ENCODE measurements around the gene MUC5AC.
"Not testable (repeated sequence)": the region's sequence is repeated elsewhere in the genome, so short reads cannot be mapped to it uniquely, and the experiment has no call there.

Gene MUC5AC

GRCh38 chr11:1162491-1163311, 4.9 kb downstream of the MUC5AC start:
- no peak for DNase-seq (ENCODE audit: low spot score)

- no peak for DNase-seq (ENCODE audit: low spot score)
Observed at GRCh38 chr11:1163321-1163910, 5.7 kb downstream of the MUC5AC start.

DNA sequence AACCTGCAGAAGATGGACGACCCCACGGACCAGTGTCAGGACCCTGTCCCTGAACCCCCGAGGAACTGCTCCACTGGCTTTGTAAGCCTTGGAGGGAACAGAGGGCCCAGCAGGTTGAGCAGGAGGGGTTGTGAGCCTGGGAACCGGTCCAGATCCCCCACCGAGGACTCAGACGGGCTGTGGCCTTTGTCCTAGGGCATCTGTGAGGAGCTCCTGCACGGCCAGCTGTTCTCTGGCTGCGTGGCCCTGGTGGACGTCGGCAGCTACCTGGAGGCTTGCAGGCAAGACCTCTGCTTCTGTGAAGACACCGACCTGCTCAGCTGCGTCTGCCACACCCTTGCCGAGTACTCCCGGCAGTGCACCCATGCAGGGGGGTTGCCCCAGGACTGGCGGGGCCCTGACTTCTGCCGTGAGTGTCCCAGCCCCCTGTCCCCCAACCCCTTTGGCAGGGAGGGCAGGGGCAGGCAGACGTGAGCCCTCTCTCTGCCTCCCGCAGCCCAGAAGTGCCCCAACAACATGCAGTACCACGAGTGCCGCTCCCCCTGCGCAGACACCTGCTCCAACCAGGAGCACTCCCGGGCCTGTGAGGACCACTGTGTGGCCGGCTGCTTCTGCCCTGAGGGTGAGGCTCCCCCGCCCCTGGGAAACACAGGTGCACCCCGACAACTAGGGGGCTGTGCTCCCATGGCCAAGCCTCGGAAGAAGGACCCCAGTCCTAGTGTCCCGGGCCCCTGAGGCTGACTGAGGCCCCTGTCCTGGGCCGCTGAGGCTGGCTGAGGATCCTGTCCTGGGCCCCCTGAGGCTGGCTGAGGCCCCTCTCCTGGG, 6.4 kb downstream of the MUC5AC start:
- DNase-seq (ENCODE audit: low spot score): no peak

DNA sequence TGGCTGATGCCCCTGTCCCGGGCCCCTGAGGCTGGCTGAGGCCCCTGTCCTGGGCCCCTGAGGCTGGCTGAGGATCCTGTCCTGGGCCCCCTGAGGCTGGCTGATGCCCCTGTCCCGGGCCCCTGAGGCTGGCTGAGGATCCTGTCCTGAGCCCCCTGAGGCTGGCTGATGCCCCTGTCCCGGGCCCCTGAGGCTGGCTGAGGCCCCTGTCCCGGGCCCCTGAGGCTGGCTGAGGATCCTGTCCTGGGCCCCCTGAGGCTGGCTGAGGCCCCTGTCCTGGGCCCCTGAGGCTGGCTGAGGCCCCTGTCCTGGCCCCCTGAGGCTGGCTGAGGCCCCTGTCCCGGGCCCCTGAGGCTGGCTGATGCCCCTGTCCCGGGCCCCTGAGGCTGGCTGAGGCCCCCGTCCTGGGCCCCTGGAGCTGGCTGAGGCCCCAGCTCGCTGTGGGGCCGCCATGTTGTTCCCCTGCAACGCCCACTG, 7.1 kb downstream of the MUC5AC start:
- not testable (repeated sequence) for DNase-seq (ENCODE audit: low spot score)

DNA sequence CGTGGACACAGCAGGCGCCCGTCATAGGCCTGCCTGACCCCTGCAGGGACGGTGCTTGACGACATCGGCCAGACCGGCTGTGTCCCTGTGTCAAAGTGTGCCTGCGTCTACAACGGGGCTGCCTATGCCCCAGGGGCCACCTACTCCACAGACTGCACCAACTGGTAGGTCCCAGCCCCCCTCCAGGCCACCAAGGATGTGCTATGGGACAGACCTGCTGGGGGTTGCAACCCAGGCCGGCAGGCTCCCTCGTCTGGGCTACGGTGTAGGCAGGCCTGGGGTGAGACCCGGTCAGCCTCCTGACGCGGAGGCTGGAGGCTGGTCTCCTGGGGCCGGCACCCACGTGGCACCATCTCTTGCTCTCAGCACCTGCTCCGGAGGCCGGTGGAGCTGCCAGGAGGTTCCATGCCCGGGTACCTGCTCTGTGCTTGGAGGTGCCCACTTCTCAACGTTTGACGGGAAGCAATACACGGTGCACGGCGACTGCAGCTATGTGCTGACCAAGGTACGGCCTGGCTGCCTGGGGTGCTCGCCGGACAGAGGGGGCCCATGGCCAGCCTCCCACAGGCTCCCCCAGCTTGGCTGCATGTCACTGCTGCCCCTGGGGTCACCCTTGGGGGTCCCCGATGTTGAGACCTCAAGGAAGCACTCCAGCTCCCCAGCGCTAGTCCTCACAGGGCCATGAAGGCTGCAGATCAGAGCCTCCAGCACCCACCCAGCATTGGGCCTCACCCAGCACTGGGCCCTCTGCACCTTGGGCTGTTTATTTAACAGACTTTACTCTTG, 7.7 kb downstream of the MUC5AC start:
- no peak for DNase-seq (ENCODE audit: low spot score)

DNA sequence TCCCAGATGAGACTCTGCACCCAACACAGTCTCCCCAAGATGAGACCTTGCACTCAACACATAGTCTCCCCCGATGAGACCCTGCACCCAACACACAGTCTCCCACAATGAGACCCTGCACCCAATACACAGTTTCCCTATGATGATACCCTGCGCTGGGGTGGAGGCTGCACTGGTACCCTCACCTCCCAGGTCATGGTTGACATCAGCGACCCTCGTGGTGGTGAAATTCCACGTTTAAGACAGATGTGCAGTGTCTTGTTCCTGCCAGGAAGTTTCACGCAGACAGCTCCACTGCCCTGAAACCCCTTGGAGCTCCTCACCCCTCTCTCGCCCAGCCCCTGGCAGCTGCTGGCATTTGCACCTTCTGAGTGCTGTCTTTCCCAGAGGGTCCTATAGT, 9.5 kb downstream of the MUC5AC start:
- no peak for DNase-seq (ENCODE audit: low spot score)

GRCh38 chr11:1167751-1168231, 10.0 kb downstream of the MUC5AC start:
- no peak for DNase-seq (ENCODE audit: low spot score)

GRCh38 chr11:1168256-1168655, 10.5 kb downstream of the MUC5AC start:
- DNase-seq (ENCODE audit: low spot score): no peak

DNA sequence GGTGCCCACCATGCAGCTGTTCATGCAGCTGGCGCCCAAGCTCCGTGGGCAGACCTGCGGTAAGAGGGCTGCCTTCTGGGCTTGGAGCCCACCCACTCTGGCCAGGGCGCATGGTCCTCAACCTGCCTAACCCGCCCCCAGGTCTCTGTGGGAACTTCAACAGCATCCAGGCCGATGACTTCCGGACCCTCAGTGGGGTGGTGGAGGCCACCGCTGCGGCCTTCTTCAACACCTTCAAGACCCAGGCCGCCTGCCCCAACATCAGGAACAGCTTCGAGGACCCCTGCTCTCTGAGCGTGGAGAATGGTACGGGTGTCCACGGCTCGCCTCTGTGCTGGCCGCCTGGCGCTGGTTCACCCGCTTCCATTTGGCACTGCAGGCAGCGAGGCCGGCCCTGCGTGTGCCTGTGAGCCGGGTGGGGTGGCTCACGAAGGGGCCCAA, 11.0 kb downstream of the MUC5AC start:
- DNase-seq (ENCODE audit: low spot score): no peak

GRCh38 chr11:1171223-1171984, 13.7 kb downstream of the MUC5AC start:
- DNase-seq (ENCODE audit: low spot score): no peak

GRCh38 chr11:1171985-1172728, 14.4 kb downstream of the MUC5AC start:
- DNase-seq (ENCODE audit: low spot score): no peak

DNA sequence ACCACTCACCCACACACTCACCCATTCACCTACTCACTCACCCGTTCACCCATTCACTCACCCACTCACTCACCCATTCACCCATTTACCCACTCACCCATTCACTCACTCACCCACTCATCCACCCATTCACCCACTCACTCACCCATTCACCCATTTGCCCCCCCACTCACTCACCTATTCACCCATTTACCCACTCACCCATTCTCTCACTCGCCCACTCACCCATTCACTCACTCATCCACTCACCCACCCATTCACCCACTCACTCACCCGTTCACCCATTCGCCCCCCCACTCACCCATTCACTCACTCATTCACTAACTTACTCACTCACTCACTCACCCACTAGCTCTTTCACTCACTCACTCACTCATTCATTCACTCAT, 15.0 kb downstream of the MUC5AC start:
- DNase-seq (ENCODE audit: low spot score): no peak

- not testable (repeated sequence) for DNase-seq (ENCODE audit: low spot score)
Observed at GRCh38 chr11:1173396-1173795, 15.6 kb downstream of the MUC5AC start.

DNA sequence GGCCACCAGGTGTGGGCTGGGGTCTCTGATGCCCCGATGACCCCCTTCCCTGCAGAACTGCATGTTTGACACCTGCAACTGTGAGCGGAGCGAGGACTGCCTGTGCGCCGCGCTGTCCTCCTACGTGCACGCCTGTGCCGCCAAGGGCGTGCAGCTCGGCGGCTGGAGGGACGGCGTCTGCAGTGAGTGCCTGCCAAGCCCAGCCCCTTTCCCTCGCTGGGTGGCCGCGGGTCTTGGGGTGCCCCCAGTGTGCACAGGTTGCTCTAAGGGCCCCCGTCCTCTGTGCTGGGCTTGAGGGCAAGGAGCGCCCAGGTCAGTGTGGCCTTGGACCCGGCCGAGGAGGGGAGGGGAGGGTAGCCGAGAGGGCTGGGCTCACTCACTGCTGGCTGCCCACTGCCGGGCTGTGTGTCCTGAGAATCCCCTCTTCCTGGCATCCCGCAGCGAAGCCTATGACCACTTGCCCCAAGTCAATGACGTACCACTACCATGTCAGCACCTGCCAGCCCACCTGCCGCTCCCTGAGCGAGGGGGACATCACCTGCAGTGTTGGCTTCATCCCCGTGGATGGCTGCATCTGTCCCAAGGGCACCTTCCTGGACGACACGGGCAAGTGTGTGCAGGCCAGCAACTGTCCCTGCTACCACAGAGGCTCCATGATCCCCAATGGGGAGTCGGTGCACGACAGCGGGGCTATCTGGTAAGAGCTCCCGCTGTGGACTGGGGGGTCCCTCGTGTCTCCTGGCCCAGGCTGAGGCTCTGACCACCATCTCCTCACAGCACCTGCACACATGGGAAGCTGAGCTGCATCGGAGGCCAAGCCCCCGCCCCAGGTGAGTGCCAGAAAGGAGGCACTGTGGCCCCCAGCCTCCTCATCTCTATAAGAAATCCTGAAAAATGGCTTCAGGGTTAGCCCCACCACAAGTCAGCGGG, 17.0 kb downstream of the MUC5AC start:
- no peak for DNase-seq (ENCODE audit: low spot score)

GRCh38 chr11:1175461-1176223, 17.9 kb downstream of the MUC5AC start:
- DNase-seq (ENCODE audit: low spot score): no peak

- DNase-seq (ENCODE audit: low spot score): no peak
Observed at GRCh38 chr11:1176224-1177019, 18.7 kb downstream of the MUC5AC start.

- no peak for DNase-seq (ENCODE audit: low spot score)
Observed at GRCh38 chr11:1177020-1177770, 19.4 kb downstream of the MUC5AC start.
